SK-N-MC (cell line): ENCODE results near the gene MYO5B.

Source experiments
- EZH2 ChIP-seq: fragments of 200-600 bp; sonication (generic); IDR thresholded peaks from one replicate; pipeline ENCODE4 v1.6.1; 2017; ENCODE audit warnings: antibody characterized with exemption
- POLR2AphosphoS5 ChIP-seq: IDR thresholded peaks from 2 replicates; pipeline ENCODE4 v1.6.1; 2012; ENCODE audit warnings: mild to moderate bottlenecking, low read depth, low read length, borderline replicate concordance

- TF ChIP-seq POLR2AphosphoS5 (no peak), EZH2 (no peak)
Observed at GRCh38 chr18:49935215-49935614, 259.7 kb downstream of the MYO5B start.
